ENCODE results near the gene RNF34.

DNA sequence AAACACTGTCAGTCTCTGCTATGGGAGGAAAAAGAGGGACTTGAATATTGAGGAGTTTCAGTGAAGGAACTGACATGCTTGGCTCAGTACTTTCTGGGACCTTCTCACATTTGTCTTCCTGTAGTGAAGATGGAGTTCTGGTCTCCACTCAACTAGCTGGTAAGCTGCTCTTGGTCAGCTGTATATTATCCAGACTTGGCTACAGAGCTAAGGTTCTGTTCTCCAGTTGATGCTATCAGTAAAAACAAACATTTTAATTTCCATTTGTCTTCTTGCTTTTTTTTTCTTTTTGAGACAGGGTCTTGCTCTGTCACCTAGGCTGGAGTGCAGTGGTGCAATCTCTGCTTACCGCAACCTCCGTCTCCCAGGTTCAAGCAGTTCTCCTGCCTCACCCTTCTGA lies 5.3 kb downstream of the RNF34 start:
- TF ChIP-seq, protein P1, sequence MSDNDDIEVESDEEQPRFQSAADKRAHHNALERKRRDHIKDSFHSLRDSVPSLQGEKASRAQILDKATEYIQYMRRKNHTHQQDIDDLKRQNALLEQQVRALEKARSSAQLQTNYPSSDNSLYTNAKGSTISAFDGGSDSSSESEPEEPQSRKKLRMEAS (IDR thresholded peaks at IDR 0.05; ENCODE audit: insufficient read depth, insufficient read length) = no peak
- TF ChIP-seq, protein P2, sequence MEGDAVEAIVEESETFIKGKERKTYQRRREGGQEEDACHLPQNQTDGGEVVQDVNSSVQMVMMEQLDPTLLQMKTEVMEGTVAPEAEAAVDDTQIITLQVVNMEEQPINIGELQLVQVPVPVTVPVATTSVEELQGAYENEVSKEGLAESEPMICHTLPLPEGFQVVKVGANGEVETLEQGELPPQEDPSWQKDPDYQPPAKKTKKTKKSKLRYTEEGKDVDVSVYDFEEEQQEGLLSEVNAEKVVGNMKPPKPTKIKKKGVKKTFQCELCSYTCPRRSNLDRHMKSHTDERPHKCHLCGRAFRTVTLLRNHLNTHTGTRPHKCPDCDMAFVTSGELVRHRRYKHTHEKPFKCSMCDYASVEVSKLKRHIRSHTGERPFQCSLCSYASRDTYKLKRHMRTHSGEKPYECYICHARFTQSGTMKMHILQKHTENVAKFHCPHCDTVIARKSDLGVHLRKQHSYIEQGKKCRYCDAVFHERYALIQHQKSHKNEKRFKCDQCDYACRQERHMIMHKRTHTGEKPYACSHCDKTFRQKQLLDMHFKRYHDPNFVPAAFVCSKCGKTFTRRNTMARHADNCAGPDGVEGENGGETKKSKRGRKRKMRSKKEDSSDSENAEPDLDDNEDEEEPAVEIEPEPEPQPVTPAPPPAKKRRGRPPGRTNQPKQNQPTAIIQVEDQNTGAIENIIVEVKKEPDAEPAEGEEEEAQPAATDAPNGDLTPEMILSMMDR (IDR thresholded peaks at IDR 0.05; ENCODE audit: extremely low read depth in 1 of 2, insufficient read depth in 1 of 2, low read depth in 1 of 2, low read length in 2 of 2) = no peak
- TF ChIP-seq POLR2A (IDR thresholded peaks at IDR 0.05; ENCODE audit: low read depth, low read length) (no peak), EZH2 (IDR thresholded peaks at IDR 0.05; ENCODE audit: borderline replicate concordance, low read depth, low read length, severe bottlenecking) (no peak), POLR2AphosphoS5 (IDR thresholded peaks at IDR 0.05; ENCODE audit: insufficient read depth, low read depth, low read length) (no peak), JUN (IDR thresholded peaks at IDR 0.05; ENCODE audit: borderline replicate concordance, insufficient read depth, insufficient read length, low read depth) (no peak)

Data from endothelial cell of umbilical vein (primary cell).